Measurements from ENCODE around the gene IMPA2.

DNA sequence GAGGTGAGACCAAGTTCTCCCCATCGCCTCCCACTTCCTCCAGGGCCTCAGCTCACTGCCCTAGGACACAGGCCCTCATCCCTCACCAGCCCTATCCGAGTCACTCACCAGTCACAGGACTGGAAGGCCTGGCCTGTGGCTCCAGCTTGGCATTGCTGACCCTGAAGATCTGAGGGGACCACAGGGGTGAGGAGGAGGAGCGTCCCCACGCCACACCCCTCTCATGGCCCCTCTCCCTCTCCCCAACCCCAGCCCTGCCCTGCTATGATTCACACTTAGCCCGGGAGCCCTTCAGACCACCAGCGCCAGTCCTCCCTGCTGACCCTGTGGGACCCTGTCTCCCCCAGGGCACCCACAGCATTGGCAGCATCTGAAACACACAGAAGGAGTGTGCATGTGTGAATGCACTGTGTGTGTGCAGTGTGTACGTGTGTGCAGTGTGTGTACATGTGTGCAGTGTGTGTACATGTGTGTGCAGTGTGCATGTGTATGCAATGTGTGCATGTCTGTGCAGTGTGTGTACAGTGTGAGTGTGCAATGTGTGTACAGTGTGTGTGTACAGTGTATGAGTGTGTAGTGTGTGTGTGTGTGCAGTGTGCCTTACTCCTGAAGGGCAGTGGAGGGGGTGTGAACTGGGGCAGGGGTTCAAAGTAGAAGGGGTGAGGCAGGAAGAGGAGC is 82.9 kb downstream of the IMPA2 start:
- no peak for TF ChIP-seq POLR2A (IDR thresholded peaks at IDR 0.05; ENCODE audit: extremely low read depth, insufficient read length)
- TF ChIP-seq, protein P1, sequence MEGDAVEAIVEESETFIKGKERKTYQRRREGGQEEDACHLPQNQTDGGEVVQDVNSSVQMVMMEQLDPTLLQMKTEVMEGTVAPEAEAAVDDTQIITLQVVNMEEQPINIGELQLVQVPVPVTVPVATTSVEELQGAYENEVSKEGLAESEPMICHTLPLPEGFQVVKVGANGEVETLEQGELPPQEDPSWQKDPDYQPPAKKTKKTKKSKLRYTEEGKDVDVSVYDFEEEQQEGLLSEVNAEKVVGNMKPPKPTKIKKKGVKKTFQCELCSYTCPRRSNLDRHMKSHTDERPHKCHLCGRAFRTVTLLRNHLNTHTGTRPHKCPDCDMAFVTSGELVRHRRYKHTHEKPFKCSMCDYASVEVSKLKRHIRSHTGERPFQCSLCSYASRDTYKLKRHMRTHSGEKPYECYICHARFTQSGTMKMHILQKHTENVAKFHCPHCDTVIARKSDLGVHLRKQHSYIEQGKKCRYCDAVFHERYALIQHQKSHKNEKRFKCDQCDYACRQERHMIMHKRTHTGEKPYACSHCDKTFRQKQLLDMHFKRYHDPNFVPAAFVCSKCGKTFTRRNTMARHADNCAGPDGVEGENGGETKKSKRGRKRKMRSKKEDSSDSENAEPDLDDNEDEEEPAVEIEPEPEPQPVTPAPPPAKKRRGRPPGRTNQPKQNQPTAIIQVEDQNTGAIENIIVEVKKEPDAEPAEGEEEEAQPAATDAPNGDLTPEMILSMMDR (IDR thresholded peaks at IDR 0.05; ENCODE audit: low read depth, low read length), result no peak
